Thyroid gland (tissue), 4 donors: ENCODE data around the gene PHGDH. TPM values are rescaled to one million over a fixed set of nuclear protein-coding genes. Genes with fewer than 3 reads are reported as not detected.
"Not testable (repeated sequence)": the region's sequence is repeated elsewhere in the genome, so short reads cannot be mapped to it uniquely, and the experiment has no call there.

ENCODE experiments used
- DNase-seq, 2 donors: peaks; one replicate each; pipeline ENCODE4 v3.0.0-alpha.2; 2019
- H3K27ac ChIP-seq, 3 donors: fragments of 200-600 bp; sonication (generic); 1 replicate in 2 of 3; 2 replicates in 1 of 3; pipeline ENCODE4 v1.5.1; 2016 to 2019; ENCODE audit warnings: mild to moderate bottlenecking in 1 of 3, moderate library complexity in 1 of 3
- H3K27me3 ChIP-seq: fragments of 200-600 bp; sonication (generic); one replicate; pipeline ENCODE4 v1.5.1; 2019
- H3K36me3 ChIP-seq, 2 donors: fragments of 200-600 bp; sonication (generic); one replicate each; pipeline ENCODE4 v1.5.1; 2016 to 2019
- H3K4me1 ChIP-seq, 2 donors: fragments of 200-600 bp; sonication (generic); one replicate each; pipeline ENCODE4 v1.5.1; 2017 to 2019
- H3K4me3 ChIP-seq, 3 donors: fragments of 200-600 bp; sonication (generic); replicated peaks in 1 of 3; 1 replicate in 2 of 3; 2 replicates in 1 of 3; pipeline ENCODE4 v1.5.1; 2016; ENCODE audit warnings: mild to moderate bottlenecking in 1 of 3
- H3K9me3 ChIP-seq: fragments of 200-600 bp; sonication (generic); one replicate; pipeline ENCODE4 v1.5.1; 2017
- POLR2A ChIP-seq, 2 donors: fragments of 450-650 bp; IDR thresholded peaks; one replicate each; pipeline ENCODE4 v1.6.1; 2017; ENCODE audit warnings: antibody characterized with exemption in 2 of 2, mild to moderate bottlenecking in 2 of 2, moderate library complexity in 1 of 2
- WGBS, 2 donors: methylation state at CpG; one replicate each; pipeline ENCODE4 v1.1.5; 2017; 5-methylcytosine and 5-hydroxymethylcytosine counted together
- intact Hi-C: fragments of 100-400 bp; cut with DNase I; formaldehyde crosslinking; loops from one replicate; pipeline ENCODE4 v1.15.1; 2023
- total RNA-seq, 4 donors: library from RNA; depleted of rRNA; stranded (reverse); fragments of >200 nt; gene quantifications; one replicate each; pipeline ENCODE4 v1.2.3, GENCODE V29; 2016
- TF ChIP-seq, protein P1 (sequence below), 6 experiments: fragments of 200-600 bp in 3 of 6; fragments of 450-650 bp in 3 of 6; sonication (generic) in 3 of 6; IDR thresholded peaks; one replicate each; pipeline ENCODE4 v1.5.1; 2016 to 2019; ENCODE audit warnings: antibody characterized with exemption in 6 of 6, mild to moderate bottlenecking in 2 of 6, inconsistent platforms in 1 of 6, moderate library complexity in 1 of 6

The PHGDH gene
- total RNA-seq, 4 donors from 2014 or later, result 36.0 to 308 (median 102) TPM

- H3K4me1 ChIP-seq, result peaks cover 0 to 12% of the 10 kb centered on the region in 2 donors
- TF ChIP-seq POLR2A (IDR thresholded peaks at IDR 0.05), result no peak
- TF ChIP-seq, protein P1, sequence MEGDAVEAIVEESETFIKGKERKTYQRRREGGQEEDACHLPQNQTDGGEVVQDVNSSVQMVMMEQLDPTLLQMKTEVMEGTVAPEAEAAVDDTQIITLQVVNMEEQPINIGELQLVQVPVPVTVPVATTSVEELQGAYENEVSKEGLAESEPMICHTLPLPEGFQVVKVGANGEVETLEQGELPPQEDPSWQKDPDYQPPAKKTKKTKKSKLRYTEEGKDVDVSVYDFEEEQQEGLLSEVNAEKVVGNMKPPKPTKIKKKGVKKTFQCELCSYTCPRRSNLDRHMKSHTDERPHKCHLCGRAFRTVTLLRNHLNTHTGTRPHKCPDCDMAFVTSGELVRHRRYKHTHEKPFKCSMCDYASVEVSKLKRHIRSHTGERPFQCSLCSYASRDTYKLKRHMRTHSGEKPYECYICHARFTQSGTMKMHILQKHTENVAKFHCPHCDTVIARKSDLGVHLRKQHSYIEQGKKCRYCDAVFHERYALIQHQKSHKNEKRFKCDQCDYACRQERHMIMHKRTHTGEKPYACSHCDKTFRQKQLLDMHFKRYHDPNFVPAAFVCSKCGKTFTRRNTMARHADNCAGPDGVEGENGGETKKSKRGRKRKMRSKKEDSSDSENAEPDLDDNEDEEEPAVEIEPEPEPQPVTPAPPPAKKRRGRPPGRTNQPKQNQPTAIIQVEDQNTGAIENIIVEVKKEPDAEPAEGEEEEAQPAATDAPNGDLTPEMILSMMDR (IDR thresholded peaks at IDR 0.05), result no peak
- no peaks in the 10 kb centered on the region for H3K9me3 ChIP-seq
- DNase-seq, result no peak
- no peaks in the 10 kb centered on the region for H3K27me3 ChIP-seq
- H3K4me3 ChIP-seq, result no peak overlapping the region
- intact Hi-C loops, result no loop called here
- no peak overlapping the region for H3K27ac ChIP-seq
- H3K36me3 ChIP-seq, result no peaks in the 10 kb centered on the region
Observed at GRCh38 chr1:119689511-119689910, 22.2 kb upstream of the PHGDH start.

DNA sequence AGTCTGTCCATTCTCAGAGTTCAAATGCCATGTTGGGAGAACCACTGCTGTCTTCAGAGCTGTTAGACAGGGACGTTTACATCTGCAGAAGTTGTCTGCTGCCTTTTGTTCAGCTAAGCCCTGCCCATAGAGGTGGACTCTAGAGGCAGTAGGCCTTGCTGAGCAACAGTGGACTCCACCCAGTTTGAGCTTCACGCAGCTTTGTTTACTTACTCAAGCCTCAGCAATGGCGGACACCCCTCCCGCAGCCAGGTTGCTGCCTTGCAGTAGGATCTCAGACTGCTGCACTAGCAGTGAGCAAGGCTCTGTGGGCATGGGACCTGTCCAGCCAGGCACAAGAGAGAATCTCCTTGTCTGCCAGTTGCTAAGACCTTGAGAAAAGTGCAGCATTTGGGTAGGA, 14.9 kb upstream of the PHGDH start:
- H3K9me3 ChIP-seq, H3K4me1 ChIP-seq, H3K27ac ChIP-seq, H3K4me3 ChIP-seq, H3K36me3 ChIP-seq, DNase-seq, intact Hi-C loops, H3K27me3 ChIP-seq: not testable (repeated sequence)
- 71 to 79% methylated on average over 4 of the region's 4 CpGs for WGBS, 2 donors

DNA sequence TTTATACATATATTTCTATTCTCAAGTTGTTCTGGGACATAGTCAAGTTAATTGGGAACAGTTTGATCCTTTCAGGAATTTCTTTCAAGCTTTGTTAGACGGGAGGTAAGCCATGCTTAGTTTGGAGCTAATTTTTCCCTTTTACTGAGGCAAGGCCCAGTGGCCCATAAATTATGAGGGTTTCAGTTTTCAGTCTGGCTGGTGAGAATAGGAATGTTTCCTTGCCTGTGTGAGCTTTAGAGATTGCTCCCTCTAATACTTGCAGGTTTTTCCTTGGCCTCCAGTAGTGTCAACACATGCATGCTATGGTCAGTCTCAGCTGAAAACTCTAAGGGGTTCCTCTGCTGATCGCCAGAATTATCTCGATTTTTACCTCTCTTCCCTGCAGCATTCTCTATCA, 14.1 kb upstream of the PHGDH start:
- intact Hi-C loops, result no loop called here
- H3K4me1 ChIP-seq, result no peaks in the 10 kb centered on the region
- H3K36me3 ChIP-seq, result no peaks in the 10 kb centered on the region
- WGBS, 2 donors, result 66 to 86% methylated on average over 3 of the region's 3 CpGs
- no peak overlapping the region for H3K4me3 ChIP-seq
- H3K27me3 ChIP-seq, result no peaks in the 10 kb centered on the region
- H3K9me3 ChIP-seq, result no peaks in the 10 kb centered on the region
- no peak overlapping the region for H3K27ac ChIP-seq
- no peak for DNase-seq
- TF ChIP-seq, protein P1 (IDR thresholded peaks at IDR 0.05), result no peak

GRCh38 chr1:119700326-119700725, 11.4 kb upstream of the PHGDH start:
- no peaks in the 10 kb centered on the region for H3K27me3 ChIP-seq
- H3K9me3 ChIP-seq, result no peaks in the 10 kb centered on the region
- DNase-seq, result no peak
- no peak overlapping the region for H3K4me3 ChIP-seq
- TF ChIP-seq POLR2A (IDR thresholded peaks at IDR 0.05), result no peak
- TF ChIP-seq, protein P1 (IDR thresholded peaks at IDR 0.05), result no peak
- H3K27ac ChIP-seq, result no peak overlapping the region
- H3K4me1 ChIP-seq, result no peaks in the 10 kb centered on the region
- intact Hi-C loops, result no loop called here
- no peaks in the 10 kb centered on the region for H3K36me3 ChIP-seq
- WGBS, 2 donors, result 75% methylated on average over 2 of the region's 2 CpGs

- intact Hi-C loops, result no loop called here
- TF ChIP-seq, protein P1 (IDR thresholded peaks at IDR 0.05), result no peak
- no peak for TF ChIP-seq POLR2A (IDR thresholded peaks at IDR 0.05)
Observed at GRCh38 chr1:119701659-119702058, 10.1 kb upstream of the PHGDH start.

GRCh38 chr1:119702384-119702783, 9.3 kb upstream of the PHGDH start:
- no peaks in the 10 kb centered on the region for H3K4me1 ChIP-seq
- H3K36me3 ChIP-seq, result no peaks in the 10 kb centered on the region
- no peaks in the 10 kb centered on the region for H3K27me3 ChIP-seq
- TF ChIP-seq POLR2A (IDR thresholded peaks at IDR 0.05), result no peak
- TF ChIP-seq, protein P1 (IDR thresholded peaks at IDR 0.05), result no peak
- 84 to 89% methylated on average over 2 of the region's 2 CpGs for WGBS, 2 donors
- H3K9me3 ChIP-seq, result no peaks in the 10 kb centered on the region
- no peak overlapping the region for H3K4me3 ChIP-seq
- intact Hi-C loops, result no loop called here
- DNase-seq, result no peak
- H3K27ac ChIP-seq, result no peak overlapping the region

More at GRCh38 chr1:119701659-119702058, 10.1 kb upstream of the PHGDH start:
- Histone ChIP-seq H3K9me3 (no peaks in the 10 kb centered on the region), H3K4me1 (no peaks in the 10 kb centered on the region), H3K27me3 (no peaks in the 10 kb centered on the region), H3K4me3 (no peak overlapping the region), H3K27ac (no peak overlapping the region), H3K36me3 (no peaks in the 10 kb centered on the region)
- DNase-seq, result no peak
